ENCODE results near the gene BTBD18. TPM values are rescaled to one million over a fixed set of nuclear protein-coding genes. Genes with fewer than 3 reads are reported as not detected.

BTBD18 gene
- total and polyA plus RNA-seq, 2 of the 13 experiments (the other 11 are each of a cell fraction or from before 2014, with no cell fraction given) = not detected

DNA sequence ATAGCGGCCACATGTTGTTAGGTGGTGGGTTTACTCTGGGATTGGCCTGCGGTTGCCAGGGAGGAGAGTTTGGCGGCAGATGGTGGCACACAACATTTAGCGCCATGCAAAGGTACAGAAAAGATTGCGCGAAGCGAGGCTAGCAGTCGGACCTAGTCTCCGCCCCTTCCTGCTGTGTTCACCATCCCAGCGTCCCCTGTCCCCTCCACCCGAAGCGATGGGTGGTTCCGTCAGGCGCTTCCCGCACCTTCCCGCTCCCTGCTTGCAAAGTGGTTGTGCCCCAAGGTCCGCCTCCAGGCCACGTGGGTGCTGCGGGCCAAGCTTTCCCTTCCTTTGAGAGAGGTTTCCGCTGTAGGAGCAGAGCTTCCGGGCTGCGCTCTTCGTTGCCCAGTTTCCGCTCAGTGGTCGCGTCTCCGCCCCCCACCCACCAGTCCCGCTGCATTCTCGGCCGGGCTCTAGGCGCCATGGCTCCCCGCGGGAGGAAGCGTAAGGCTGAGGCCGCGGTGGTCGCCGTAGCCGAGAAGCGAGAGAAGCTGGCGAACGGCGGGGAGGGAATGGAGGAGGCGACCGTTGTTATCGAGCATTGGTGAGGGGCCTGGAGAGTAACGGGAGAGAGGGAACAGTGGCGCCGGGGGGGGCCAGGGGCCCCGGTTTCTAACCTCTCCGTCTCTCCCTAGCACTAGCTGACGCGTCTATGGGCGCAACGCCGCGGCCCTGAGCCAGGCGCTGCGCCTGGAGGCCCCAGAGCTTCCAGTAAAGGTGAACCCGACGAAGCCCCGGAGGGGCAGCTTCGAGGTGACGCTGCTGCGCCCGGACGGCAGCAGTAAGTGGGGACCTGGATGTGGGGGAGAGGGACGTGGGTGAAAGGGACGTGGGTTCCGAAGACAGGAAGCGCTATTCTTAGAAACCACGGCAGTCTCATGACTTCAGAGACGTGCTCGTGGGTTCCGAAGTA is 10.2 kb downstream of the BTBD18 start, which contains the start of gene SELENOH (continued):
- TF ChIP-seq, protein P1, sequence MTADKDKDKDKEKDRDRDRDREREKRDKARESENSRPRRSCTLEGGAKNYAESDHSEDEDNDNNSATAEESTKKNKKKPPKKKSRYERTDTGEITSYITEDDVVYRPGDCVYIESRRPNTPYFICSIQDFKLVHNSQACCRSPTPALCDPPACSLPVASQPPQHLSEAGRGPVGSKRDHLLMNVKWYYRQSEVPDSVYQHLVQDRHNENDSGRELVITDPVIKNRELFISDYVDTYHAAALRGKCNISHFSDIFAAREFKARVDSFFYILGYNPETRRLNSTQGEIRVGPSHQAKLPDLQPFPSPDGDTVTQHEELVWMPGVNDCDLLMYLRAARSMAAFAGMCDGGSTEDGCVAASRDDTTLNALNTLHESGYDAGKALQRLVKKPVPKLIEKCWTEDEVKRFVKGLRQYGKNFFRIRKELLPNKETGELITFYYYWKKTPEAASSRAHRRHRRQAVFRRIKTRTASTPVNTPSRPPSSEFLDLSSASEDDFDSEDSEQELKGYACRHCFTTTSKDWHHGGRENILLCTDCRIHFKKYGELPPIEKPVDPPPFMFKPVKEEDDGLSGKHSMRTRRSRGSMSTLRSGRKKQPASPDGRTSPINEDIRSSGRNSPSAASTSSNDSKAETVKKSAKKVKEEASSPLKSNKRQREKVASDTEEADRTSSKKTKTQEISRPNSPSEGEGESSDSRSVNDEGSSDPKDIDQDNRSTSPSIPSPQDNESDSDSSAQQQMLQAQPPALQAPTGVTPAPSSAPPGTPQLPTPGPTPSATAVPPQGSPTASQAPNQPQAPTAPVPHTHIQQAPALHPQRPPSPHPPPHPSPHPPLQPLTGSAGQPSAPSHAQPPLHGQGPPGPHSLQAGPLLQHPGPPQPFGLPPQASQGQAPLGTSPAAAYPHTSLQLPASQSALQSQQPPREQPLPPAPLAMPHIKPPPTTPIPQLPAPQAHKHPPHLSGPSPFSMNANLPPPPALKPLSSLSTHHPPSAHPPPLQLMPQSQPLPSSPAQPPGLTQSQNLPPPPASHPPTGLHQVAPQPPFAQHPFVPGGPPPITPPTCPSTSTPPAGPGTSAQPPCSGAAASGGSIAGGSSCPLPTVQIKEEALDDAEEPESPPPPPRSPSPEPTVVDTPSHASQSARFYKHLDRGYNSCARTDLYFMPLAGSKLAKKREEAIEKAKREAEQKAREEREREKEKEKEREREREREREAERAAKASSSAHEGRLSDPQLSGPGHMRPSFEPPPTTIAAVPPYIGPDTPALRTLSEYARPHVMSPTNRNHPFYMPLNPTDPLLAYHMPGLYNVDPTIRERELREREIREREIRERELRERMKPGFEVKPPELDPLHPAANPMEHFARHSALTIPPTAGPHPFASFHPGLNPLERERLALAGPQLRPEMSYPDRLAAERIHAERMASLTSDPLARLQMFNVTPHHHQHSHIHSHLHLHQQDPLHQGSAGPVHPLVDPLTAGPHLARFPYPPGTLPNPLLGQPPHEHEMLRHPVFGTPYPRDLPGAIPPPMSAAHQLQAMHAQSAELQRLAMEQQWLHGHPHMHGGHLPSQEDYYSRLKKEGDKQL (CRISPR knock-in tag; IDR thresholded peaks at IDR 0.05; ENCODE audit: low read depth) = peak; percentile 62; the same call in 1 of the 2 replicates
- peak; percentile 51; the same call in 1 of the 2 replicates for TF ChIP-seq KAT7 (CRISPR knock-in tag; IDR thresholded peaks at IDR 0.05; ENCODE audit: borderline replicate concordance)
- TF ChIP-seq ZMAT3 (CRISPR knock-in tag; conservative IDR thresholded peaks at IDR 0.05) = peak; percentile 49; the same call in 1 of the 2 replicates
- TF ChIP-seq AGO2 (optimal IDR thresholded peaks at IDR 0.05; ENCODE audit: low read depth, low read length) = peak; percentile 99
- peak; percentile 37; the same call in 1 of the 2 replicates for TF ChIP-seq ZNF124 (CRISPR knock-in tag; IDR thresholded peaks at IDR 0.05)
- TF ChIP-seq, protein P2, sequence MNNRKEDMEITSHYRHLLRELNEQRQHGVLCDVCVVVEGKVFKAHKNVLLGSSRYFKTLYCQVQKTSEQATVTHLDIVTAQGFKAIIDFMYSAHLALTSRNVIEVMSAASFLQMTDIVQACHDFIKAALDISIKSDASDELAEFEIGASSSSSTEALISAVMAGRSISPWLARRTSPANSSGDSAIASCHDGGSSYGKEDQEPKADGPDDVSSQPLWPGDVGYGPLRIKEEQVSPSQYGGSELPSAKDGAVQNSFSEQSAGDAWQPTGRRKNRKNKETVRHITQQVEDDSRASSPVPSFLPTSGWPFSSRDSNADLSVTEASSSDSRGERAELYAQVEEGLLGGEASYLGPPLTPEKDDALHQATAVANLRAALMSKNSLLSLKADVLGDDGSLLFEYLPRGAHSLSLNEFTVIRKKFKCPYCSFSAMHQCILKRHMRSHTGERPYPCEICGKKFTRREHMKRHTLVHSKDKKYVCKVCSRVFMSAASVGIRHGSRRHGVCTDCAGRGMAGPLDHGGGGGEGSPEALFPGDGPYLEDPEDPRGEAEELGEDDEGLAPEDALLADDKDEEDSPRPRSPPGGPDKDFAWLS (CRISPR knock-in tag; IDR thresholded peaks at IDR 0.05; ENCODE audit: borderline replicate concordance) = no peak
- peak; percentile 50 for TF ChIP-seq BCL6 (CRISPR knock-in tag; IDR thresholded peaks at IDR 0.05)
- TF ChIP-seq TEAD3 (CRISPR knock-in tag; optimal IDR thresholded peaks at IDR 0.05; ENCODE audit: borderline replicate concordance) = peak; percentile 60
- TF ChIP-seq ZNF44 (CRISPR knock-in tag; IDR thresholded peaks at IDR 0.05) = 0 out of 2 replicates have a peak, but pooled peaks have one; percentile 34
- no peak for TF ChIP-seq ZBTB1 (CRISPR knock-in tag; IDR thresholded peaks at IDR 0.05; ENCODE audit: borderline replicate concordance)
- TF ChIP-seq AGO1 (IDR thresholded peaks at IDR 0.05; ENCODE audit: low read depth, low read length, poor library complexity, severe bottlenecking) = peak; percentile 88
- TF ChIP-seq SALL1 (CRISPR knock-in tag; IDR thresholded peaks at IDR 0.05) = peak; percentile 87
- TF ChIP-seq ZBTB7B (CRISPR knock-in tag; IDR thresholded peaks at IDR 0.05) = peak; percentile 87
- TF ChIP-seq ZNF253 (CRISPR knock-in tag; IDR thresholded peaks at IDR 0.05; ENCODE audit: borderline replicate concordance) = no peak
- peak; percentile 93 for TF ChIP-seq RFX5 (IDR thresholded peaks at IDR 0.05; ENCODE audit: low read depth, low read length)
- TF ChIP-seq ZNF235 (CRISPR knock-in tag; IDR thresholded peaks at IDR 0.05; ENCODE audit: borderline replicate concordance) = no peak
- TF ChIP-seq CEBPG (CRISPR knock-in tag; IDR thresholded peaks at IDR 0.05) = peak; percentile 24; the same call in 1 of the 2 replicates
- peak; percentile 82 for TF ChIP-seq PHF8 (CRISPR knock-in tag; IDR thresholded peaks at IDR 0.05)
- peak; percentile 55; the same call in 1 of the 2 replicates for TF ChIP-seq ZSCAN21 (CRISPR knock-in tag; IDR thresholded peaks at IDR 0.05; ENCODE audit: borderline replicate concordance)
- TF ChIP-seq MED1 (CRISPR knock-in tag; IDR thresholded peaks at IDR 0.05) = peak; percentile 46; the same call in 1 of the 2 replicates
- TF ChIP-seq RXRB (CRISPR knock-in tag; IDR thresholded peaks at IDR 0.05; ENCODE audit: borderline replicate concordance) = peak; percentile 42
- peak; percentile 93; the same call in 2 of the 3 replicates for TF ChIP-seq MXI1 (IDR thresholded peaks at IDR 0.05; ENCODE audit: borderline replicate concordance, low read depth, low read length)

All from HepG2 (cell line).